KG1 (cell line): Measurements from ENCODE around the gene PCSK1.
"Not testable (repeated sequence)": the region's sequence is repeated elsewhere in the genome, so short reads cannot be mapped to it uniquely, and the experiment has no call there.

Source experiments
- DNase-seq: peaks from one replicate; lab custom pipeline; 2025; lab: John Stamatoyannopoulos, UW

Gene PCSK1

GRCh38 chr5:96372726-96373380 is 60.2 kb downstream of the PCSK1 start:
- no peak for DNase-seq

GRCh38 chr5:96370976-96371375 is 62.1 kb downstream of the PCSK1 start:
- no peak for DNase-seq

GRCh38 chr5:96367337-96367736 is 65.7 kb downstream of the PCSK1 start:
- not testable (repeated sequence) for DNase-seq

- DNase-seq, result no peak
These were observed 78.8 kb downstream of the PCSK1 start for GRCh38 chr5:96354237-96354636.

- DNase-seq, result no peak
These were observed 79.8 kb downstream of the PCSK1 start for GRCh38 chr5:96353220-96353619.

GRCh38 chr5:96350678-96351077 is 82.4 kb downstream of the PCSK1 start:
- DNase-seq, result no peak

GRCh38 chr5:96348536-96348935 is 84.5 kb downstream of the PCSK1 start:
- no peak for DNase-seq

- no peak for DNase-seq
These were observed 85.4 kb downstream of the PCSK1 start for GRCh38 chr5:96347502-96348292.

- DNase-seq, result no peak
These were observed 88.1 kb downstream of the PCSK1 start for GRCh38 chr5:96344678-96345577.

GRCh38 chr5:96343094-96343493 is 90.0 kb downstream of the PCSK1 start:
- DNase-seq, result no peak

GRCh38 chr5:96342581-96342980 is 90.5 kb downstream of the PCSK1 start:
- DNase-seq, result no peak
